Fibroblast of lung (primary cell): ENCODE results near the gene CLIC1. TPM values are rescaled to one million over a fixed set of nuclear protein-coding genes. Genes with fewer than 3 reads are reported as not detected.

Experiments used
- DNase-seq, 2 donors: peaks; one replicate each; pipeline versions ENCODE4 v3.0.0 to v3.0.0-alpha.2; 2010; ENCODE audit warnings: low read depth in 2 of 2
- H2AFZ ChIP-seq: 2 replicates; pipeline ENCODE4 v1.5.1; 2012; ENCODE audit warnings: low read length, control low read depth, inconsistent platforms
- H3K27ac ChIP-seq: 2 replicates; pipeline ENCODE4 v1.5.1; 2011; ENCODE audit warnings: low read length, control low read depth; ENCODE audit not compliant: insufficient read depth
- H3K27me3 ChIP-seq: 2 replicates; pipeline ENCODE4 v1.5.1; 2011; ENCODE audit warnings: mild to moderate bottlenecking, low read length; ENCODE audit not compliant: control insufficient read depth, insufficient read depth
- H3K36me3 ChIP-seq: 2 replicates; pipeline ENCODE4 v1.5.1; 2011; ENCODE audit warnings: low read length; ENCODE audit not compliant: control insufficient read depth, insufficient read depth
- H3K4me1 ChIP-seq: 2 replicates; pipeline ENCODE4 v1.5.1; 2011; ENCODE audit warnings: low read length; ENCODE audit not compliant: control insufficient read depth, insufficient read depth; ENCODE audit errors: extremely low read depth
- H3K4me2 ChIP-seq: 2 replicates; pipeline ENCODE4 v1.5.1; 2011; ENCODE audit warnings: low read length, control low read depth; ENCODE audit not compliant: insufficient read depth; ENCODE audit errors: extremely low read depth
- H3K4me3 ChIP-seq, 4 experiments: fragments of 200-600 bp in 1 of 4; sonication (generic) in 1 of 4; replicated peaks in 1 of 4; 2 replicates each; pipeline ENCODE4 v1.5.1; 2011 to 2016; ENCODE audit warnings: low read length in 4 of 4, low read depth in 3 of 4, mild to moderate bottlenecking in 3 of 4, control low read depth in 2 of 4, inconsistent platforms in 1 of 4, mixed read lengths in 1 of 4; ENCODE audit not compliant: insufficient read depth in 1 of 4; ENCODE audit errors: control extremely low read depth in 1 of 4
- H3K79me2 ChIP-seq: 2 replicates; pipeline ENCODE4 v1.5.1; 2012; ENCODE audit warnings: mild to moderate bottlenecking, low read length, inconsistent platforms; ENCODE audit not compliant: control insufficient read depth, insufficient read depth
- H3K9ac ChIP-seq: 2 replicates; pipeline ENCODE4 v1.5.1; 2011; ENCODE audit warnings: mild to moderate bottlenecking, low read length, control low read depth; ENCODE audit not compliant: insufficient read depth
- H3K9me3 ChIP-seq: 2 replicates; pipeline ENCODE4 v1.5.1; 2012; ENCODE audit warnings: low read depth, low read length; ENCODE audit not compliant: control insufficient read depth, insufficient read depth
- H4K20me1 ChIP-seq: 2 replicates; pipeline ENCODE4 v1.5.1; 2011; ENCODE audit warnings: low read length; ENCODE audit not compliant: control insufficient read depth, insufficient read depth; ENCODE audit errors: extremely low read depth
- EZH2 ChIP-seq: IDR thresholded peaks from 2 replicates; pipeline ENCODE4 v1.5.1; 2012; ENCODE audit warnings: low read length, control low read depth, mild to moderate bottlenecking; ENCODE audit errors: missing control alignments
- polyA plus RNA-seq, 2 donors: library from polyadenylated mRNA; depleted of rRNA in 1 of 2; stranded (reverse) in 1 of 2; unstranded in 1 of 2; fragments of >200 nt; gene quantifications; 2 replicates each; pipeline ENCODE4 v1.2.1, GENCODE V29; 2011 to 2012; ENCODE audit warnings: missing spikeins in 1 of 2
- total RNA-seq: library from RNA; depleted of rRNA; stranded (reverse); fragments of >200 nt; gene quantifications from 2 replicates; pipeline ENCODE4 v1.2.1, GENCODE V29; 2014
- TF ChIP-seq, protein P1 (sequence below), 2 donors: IDR thresholded peaks in 1 of 2; conservative IDR thresholded peaks in 1 of 2; 1 replicate in 1 of 2; 2 replicates in 1 of 2; pipeline ENCODE4 v1.5.1; 2011 to 2012; ENCODE audit warnings: low read length in 2 of 2, control low read depth in 1 of 2, inconsistent platforms in 1 of 2, low read depth in 1 of 2, mild to moderate bottlenecking in 1 of 2

Gene CLIC1
- total and polyA plus RNA-seq, 2 donors (not counting 1 experiment from before 2014, with no cell fraction given) = 615 to 639 TPM

DNA sequence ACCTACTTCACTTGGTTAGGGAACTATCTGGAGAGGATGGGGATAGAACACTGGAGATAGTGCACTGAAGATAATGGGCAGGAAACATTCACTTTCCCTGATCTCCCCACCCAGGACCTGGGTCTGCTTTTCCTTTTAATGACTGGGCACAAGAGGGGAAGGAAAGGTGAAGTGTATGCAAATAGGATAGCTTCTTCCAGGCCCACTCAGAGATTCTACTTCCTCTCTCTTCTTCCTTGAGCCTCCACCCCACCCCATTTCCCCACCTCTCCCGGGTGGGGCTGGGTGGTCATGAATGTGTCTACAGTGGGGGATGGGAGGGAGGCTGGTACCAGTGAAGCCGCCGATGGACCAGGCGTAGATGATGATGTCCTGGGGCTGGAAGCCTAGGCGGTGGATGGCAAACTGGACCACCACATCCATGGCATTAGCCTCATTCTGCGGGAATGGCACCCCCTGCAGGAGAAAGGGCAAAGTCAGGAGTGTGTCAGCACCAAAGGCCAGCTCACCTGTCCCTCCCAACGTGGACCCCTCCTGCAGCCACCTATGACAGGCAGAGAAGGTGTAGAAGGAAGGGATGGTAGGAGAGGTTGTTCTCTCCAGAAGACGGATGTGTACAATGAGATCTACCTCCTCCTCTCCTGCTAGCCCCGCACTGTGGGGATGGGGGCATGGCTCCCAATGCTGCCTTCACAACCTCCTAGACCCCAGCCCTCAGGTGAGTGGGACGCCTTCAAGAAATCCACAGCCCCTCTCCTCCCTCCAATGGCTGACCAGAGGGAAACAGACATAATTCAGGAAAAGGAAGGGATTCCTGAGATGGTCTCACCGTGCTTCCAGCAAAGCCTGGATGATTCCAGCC, 46.9 kb downstream of the CLIC1 start:
- H3K9me3 ChIP-seq = no peaks in the 10 kb centered on the region
- no peak for DNase-seq
- H3K79me2 ChIP-seq = no peaks in the 10 kb centered on the region
- no peak overlapping the region for H2AFZ ChIP-seq
- H4K20me1 ChIP-seq = no peaks in the 10 kb centered on the region
- no peak overlapping the region for H3K27ac ChIP-seq
- H3K36me3 ChIP-seq = peaks cover 32% of the 10 kb centered on the region
- TF ChIP-seq, protein P1, sequence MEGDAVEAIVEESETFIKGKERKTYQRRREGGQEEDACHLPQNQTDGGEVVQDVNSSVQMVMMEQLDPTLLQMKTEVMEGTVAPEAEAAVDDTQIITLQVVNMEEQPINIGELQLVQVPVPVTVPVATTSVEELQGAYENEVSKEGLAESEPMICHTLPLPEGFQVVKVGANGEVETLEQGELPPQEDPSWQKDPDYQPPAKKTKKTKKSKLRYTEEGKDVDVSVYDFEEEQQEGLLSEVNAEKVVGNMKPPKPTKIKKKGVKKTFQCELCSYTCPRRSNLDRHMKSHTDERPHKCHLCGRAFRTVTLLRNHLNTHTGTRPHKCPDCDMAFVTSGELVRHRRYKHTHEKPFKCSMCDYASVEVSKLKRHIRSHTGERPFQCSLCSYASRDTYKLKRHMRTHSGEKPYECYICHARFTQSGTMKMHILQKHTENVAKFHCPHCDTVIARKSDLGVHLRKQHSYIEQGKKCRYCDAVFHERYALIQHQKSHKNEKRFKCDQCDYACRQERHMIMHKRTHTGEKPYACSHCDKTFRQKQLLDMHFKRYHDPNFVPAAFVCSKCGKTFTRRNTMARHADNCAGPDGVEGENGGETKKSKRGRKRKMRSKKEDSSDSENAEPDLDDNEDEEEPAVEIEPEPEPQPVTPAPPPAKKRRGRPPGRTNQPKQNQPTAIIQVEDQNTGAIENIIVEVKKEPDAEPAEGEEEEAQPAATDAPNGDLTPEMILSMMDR (conservative IDR thresholded peaks at IDR 0.05 in 1 of 2, IDR thresholded peaks at IDR 0.05 in 1 of 2; ENCODE audit: low read depth in 1 of 2, low read length in 2 of 2) = peak; percentile 23 to 46
- no peak for TF ChIP-seq EZH2
- no peaks in the 10 kb centered on the region for H3K4me1 ChIP-seq
- no peak overlapping the region for H3K4me2 ChIP-seq
- no peak overlapping the region for H3K4me3 ChIP-seq
- H3K9ac ChIP-seq = no peak overlapping the region
- H3K27me3 ChIP-seq = no peaks in the 10 kb centered on the region

DNA sequence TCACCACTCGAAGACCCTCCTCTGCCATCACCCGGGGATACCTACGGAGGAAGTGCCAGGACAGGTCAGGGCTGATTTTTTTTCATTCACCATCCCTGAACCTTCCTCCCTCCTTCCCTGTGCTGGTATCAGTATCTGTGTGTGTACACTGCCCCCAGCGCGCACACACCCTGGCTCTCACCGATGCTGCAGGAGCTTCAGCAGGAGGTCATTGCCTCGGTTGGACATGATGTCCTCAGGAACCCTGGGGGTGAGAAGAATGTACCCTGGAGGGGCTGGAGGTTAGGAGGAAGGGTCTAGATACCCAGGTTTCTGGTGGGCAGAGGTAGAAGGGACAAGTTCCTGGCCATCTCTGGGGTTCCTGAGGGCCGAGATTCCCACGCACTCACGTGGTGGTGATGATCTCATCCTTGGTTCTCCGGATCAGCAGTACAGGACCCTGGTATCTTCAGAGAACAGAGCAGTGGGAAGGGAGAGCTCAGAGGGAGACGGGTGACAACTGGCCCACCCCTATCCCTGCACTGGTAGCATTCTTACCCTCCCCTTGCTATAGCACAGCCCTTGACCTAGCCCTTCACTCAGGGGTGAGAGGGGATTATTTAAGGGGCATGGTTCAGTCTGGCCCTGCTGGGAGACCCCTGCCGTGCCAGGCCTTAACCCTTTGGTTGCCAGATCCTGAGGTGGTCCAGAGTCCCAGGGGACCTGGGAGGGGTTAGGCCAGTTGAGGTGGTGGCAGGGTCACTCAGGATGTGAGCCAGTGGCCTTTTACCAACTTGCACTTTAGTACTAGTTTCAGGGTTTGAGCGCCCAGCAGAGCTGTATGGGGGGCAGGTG, 48.3 kb downstream of the CLIC1 start:
- no peaks in the 10 kb centered on the region for H3K9me3 ChIP-seq
- no peaks in the 10 kb centered on the region for H4K20me1 ChIP-seq
- H3K79me2 ChIP-seq = no peaks in the 10 kb centered on the region
- no peak overlapping the region for H3K9ac ChIP-seq
- TF ChIP-seq, protein P1 (conservative IDR thresholded peaks at IDR 0.05 in 1 of 2, IDR thresholded peaks at IDR 0.05 in 1 of 2; ENCODE audit: low read depth in 1 of 2, low read length in 2 of 2) = no peak
- no peak for TF ChIP-seq EZH2
- no peak for DNase-seq
- H3K36me3 ChIP-seq = peaks cover 30% of the 10 kb centered on the region
- peaks cover 2% of the 10 kb centered on the region for H3K4me1 ChIP-seq
- H3K4me3 ChIP-seq = no peak overlapping the region
- no peaks in the 10 kb centered on the region for H3K27me3 ChIP-seq
- H3K4me2 ChIP-seq = no peak overlapping the region
- no peak overlapping the region for H2AFZ ChIP-seq
- no peak overlapping the region for H3K27ac ChIP-seq

DNA sequence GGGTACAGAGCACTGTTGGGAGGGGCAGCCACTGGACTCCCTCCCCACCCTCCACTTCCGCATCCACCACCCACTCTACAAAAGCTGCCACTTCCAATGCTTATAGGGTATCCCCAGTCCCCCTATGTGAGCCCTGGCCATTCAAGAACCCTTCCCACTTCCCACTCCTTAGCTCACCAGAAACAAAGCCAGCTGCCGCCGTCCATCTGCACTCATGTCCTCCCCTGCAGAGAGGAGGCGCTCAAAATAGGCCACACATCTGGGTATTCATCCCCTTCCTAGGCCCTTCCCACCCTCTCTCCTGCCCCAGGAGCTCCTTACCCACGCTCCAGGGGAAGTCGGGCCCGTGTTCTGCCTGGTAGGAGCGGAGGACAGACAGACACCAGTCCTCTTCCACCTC, 49.0 kb downstream of the CLIC1 start:
- H3K4me1 ChIP-seq = peaks cover 3% of the 10 kb centered on the region

More for the DNA sequence above, 49.0 kb downstream of the CLIC1 start:
- Histone ChIP-seq H3K27me3 (no peaks in the 10 kb centered on the region), H3K4me2 (no peak overlapping the region), H3K4me3 (no peak overlapping the region), H3K27ac (no peak overlapping the region), H3K36me3 (peaks cover 26% of the 10 kb centered on the region), H3K9ac (no peak overlapping the region), H2AFZ (no peak overlapping the region), H3K79me2 (no peaks in the 10 kb centered on the region), H4K20me1 (no peaks in the 10 kb centered on the region), H3K9me3 (no peaks in the 10 kb centered on the region)
- TF ChIP-seq EZH2 = no peak
- TF ChIP-seq, protein P1 (conservative IDR thresholded peaks at IDR 0.05 in 1 of 2, IDR thresholded peaks at IDR 0.05 in 1 of 2; ENCODE audit: low read depth in 1 of 2, low read length in 2 of 2) = no peak
- DNase-seq = no peak
